Right cardiac atrium (tissue), 5 donors: ENCODE results near the gene POLR2J3. TPM values are rescaled to one million over a fixed set of nuclear protein-coding genes. Genes with fewer than 3 reads are reported as not detected.
"Not testable (repeated sequence)": the region's sequence is repeated elsewhere in the genome, so short reads cannot be mapped to it uniquely, and the experiment has no call there.

ENCODE experiments used
- ATAC-seq, 2 donors: fragments of 200-7000 bp; cut with Tn5 transposase; one replicate each; pipeline versions ENCODE4 v1.8.0 to v1.9.1; 2020; ENCODE audit warnings: moderate library complexity in 2 of 2, mild to moderate bottlenecking in 1 of 2
- DNase-seq, 3 donors: peaks; one replicate each; pipeline ENCODE4 v3.0.0-alpha.2; 2020
- H3K27ac ChIP-seq: one replicate; pipeline ENCODE4 v1.5.1; 2013; ENCODE audit warnings: mild to moderate bottlenecking, low read length, control low read depth, moderate library complexity
- H3K27me3 ChIP-seq: one replicate; pipeline ENCODE4 v1.6.1; 2013; ENCODE audit not compliant: control insufficient read depth, insufficient read depth
- H3K4me1 ChIP-seq: one replicate; pipeline ENCODE4 v1.6.1; 2013; ENCODE audit warnings: low read length; ENCODE audit not compliant: control insufficient read depth, insufficient read depth
- H3K4me3 ChIP-seq: one replicate; pipeline ENCODE4 v1.5.1; 2013; ENCODE audit warnings: low read length, control low read depth
- H3K9me3 ChIP-seq: one replicate; pipeline ENCODE4 v1.6.1; 2013; ENCODE audit warnings: low read length; ENCODE audit not compliant: control insufficient read depth
- WGBS: extraction: QIAGEN DNeasy Blood & Tissue Kit; methylation state at CpG from one replicate; pipeline ENCODE4 v1.1.7; 2013; 5-methylcytosine and 5-hydroxymethylcytosine counted together
- intact Hi-C, 4 donors: fragments of 100-400 bp; cut with DNase I; formaldehyde crosslinking; loops; one replicate each; pipeline versions ENCODE4 v1.11.0 to v1.14.0; 2022 to 2023
- polyA plus RNA-seq: library from polyadenylated mRNA; stranded (reverse); fragments of 200-250 nt; gene quantifications from one replicate; pipeline ENCODE4 v1.2.3, GENCODE V29; 2013
- total RNA-seq, 4 donors: library from RNA; stranded (reverse); fragmentation: NEBNext Ultra II Directional; extraction: Animal tissue kit (Norgen Biotek cat#: 25700); gene quantifications; one replicate each; pipeline ENCODE4 v1.2.1, GENCODE V29; 2021
- donor health status: healthy with polysubstance abuse.
- donor health status: DM: no; HTN: yes; CAD: no.
- donor health status: DM: no; HTN: no; CAD: no.
- donor health status: DM: no; HTN: yes; CAD: no; lungs with severe emphysema.
- donor health status: DM: yes; HTN: yes; CAD: no.

Gene POLR2J3
- total and polyA plus RNA-seq, 5 donors, result 10.2 to 54.8 (median 12.5) TPM

GRCh38 chr7:102542771-102543170, 29.6 kb downstream of the POLR2J3 start:
- intact Hi-C loops, H3K4me3 ChIP-seq, H3K27me3 ChIP-seq, H3K9me3 ChIP-seq, H3K4me1 ChIP-seq, ATAC-seq, H3K27ac ChIP-seq: not testable (repeated sequence)
- WGBS, result 94% methylated on average over 7 of the region's 11 CpGs
- peak in 2 of 3 donors; percentile 40 to 51 for DNase-seq

GRCh38 chr7:102542083-102542482, 30.3 kb downstream of the POLR2J3 start:
- WGBS, result 99% methylated on average over 4 of the region's 8 CpGs
- H3K27ac ChIP-seq, H3K27me3 ChIP-seq, H3K9me3 ChIP-seq, intact Hi-C loops, DNase-seq, H3K4me3 ChIP-seq, H3K4me1 ChIP-seq: not testable (repeated sequence)
- peak in 1 of 2 donors; percentile 2 for ATAC-seq

GRCh38 chr7:102540604-102541003, 31.8 kb downstream of the POLR2J3 start:
- intact Hi-C loops, ATAC-seq, H3K27me3 ChIP-seq, H3K4me3 ChIP-seq, H3K9me3 ChIP-seq, H3K27ac ChIP-seq, H3K4me1 ChIP-seq: not testable (repeated sequence)
- DNase-seq, result peak in 2 of 3 donors; percentile 14 to 16
- WGBS, result 93% methylated on average over 4 of the region's 6 CpGs

- 52% methylated on average over 4 of the region's 8 CpGs for WGBS
- DNase-seq, result peak in 1 of 3 donors; percentile 4
- intact Hi-C loops, result not testable (repeated sequence)
Observed at GRCh38 chr7:102535062-102535615, 37.2 kb downstream of the POLR2J3 start.

GRCh38 chr7:102532127-102532526, 40.3 kb downstream of the POLR2J3 start:
- H3K9me3 ChIP-seq, DNase-seq, H3K4me3 ChIP-seq, H3K4me1 ChIP-seq, intact Hi-C loops, H3K27me3 ChIP-seq, H3K27ac ChIP-seq: not testable (repeated sequence)
- WGBS, result 91% methylated on average over 2 of the region's 2 CpGs
- peak in 1 of 2 donors; percentile 18 for ATAC-seq

More at GRCh38 chr7:102535062-102535615, 37.2 kb downstream of the POLR2J3 start:
- not testable (repeated sequence) for H3K27me3 ChIP-seq, H3K27ac ChIP-seq, H3K9me3 ChIP-seq, ATAC-seq, H3K4me1 ChIP-seq, H3K4me3 ChIP-seq

GRCh38 chr7:102531583-102531982, 40.8 kb downstream of the POLR2J3 start:
- H3K4me1 ChIP-seq, H3K27me3 ChIP-seq, H3K27ac ChIP-seq, H3K9me3 ChIP-seq, H3K4me3 ChIP-seq, intact Hi-C loops: not testable (repeated sequence)
- WGBS, result no CpG with 5 or more reads among the region's 7 CpGs
- peak; percentile 41 to 70 (median 65) for DNase-seq
- peak in 1 of 2 donors; percentile 7 for ATAC-seq

- H3K27ac ChIP-seq, intact Hi-C loops: not testable (repeated sequence)
Observed at GRCh38 chr7:102527822-102528793, 44.3 kb downstream of the POLR2J3 start.

GRCh38 chr7:102527182-102527581, 45.2 kb downstream of the POLR2J3 start:
- H3K27me3 ChIP-seq, H3K27ac ChIP-seq, H3K9me3 ChIP-seq, H3K4me1 ChIP-seq, intact Hi-C loops, H3K4me3 ChIP-seq: not testable (repeated sequence)
- WGBS, result 80% methylated on average over 1 of the region's 8 CpGs
- DNase-seq (peak in 2 of 3 donors; percentile 16), ATAC-seq (peak; percentile 7 to 19)

More at GRCh38 chr7:102527822-102528793, 44.3 kb downstream of the POLR2J3 start:
- ATAC-seq, result peak; percentile 10 to 35
- DNase-seq, result peak in 1 of 3 donors; percentile 6
- H3K4me3 ChIP-seq, H3K9me3 ChIP-seq, H3K27me3 ChIP-seq, H3K4me1 ChIP-seq: not testable (repeated sequence)
- 100% methylated on average over 4 of the region's 13 CpGs for WGBS

- intact Hi-C loops, H3K27ac ChIP-seq, H3K9me3 ChIP-seq, H3K4me3 ChIP-seq, H3K27me3 ChIP-seq, H3K4me1 ChIP-seq: not testable (repeated sequence)
- ATAC-seq (peak in 1 of 2 donors; percentile 7), DNase-seq (peak in 2 of 3 donors; percentile 28 to 44)
- 71% methylated on average over 1 of the region's 2 CpGs for WGBS
Observed at GRCh38 chr7:102524803-102525202, 47.6 kb downstream of the POLR2J3 start.

- H3K4me3 ChIP-seq, H3K27ac ChIP-seq, H3K9me3 ChIP-seq, H3K4me1 ChIP-seq, DNase-seq, ATAC-seq, H3K27me3 ChIP-seq, intact Hi-C loops: not testable (repeated sequence)
- no CpG with 5 or more reads among the region's 5 CpGs for WGBS
Observed at GRCh38 chr7:102520797-102521196, 51.6 kb downstream of the POLR2J3 start.

- DNase-seq, result peak in 2 of 3 donors; percentile 60 to 79
Observed at GRCh38 chr7:102517550-102518147, 54.7 kb downstream of the POLR2J3 start, which contains the start of gene RASA4B. TSS of gene RASA4B (minus strand) at chr7:102517777. CDS start at chr7:102517710, 67 bp downstream.

More at GRCh38 chr7:102517550-102518147, 54.7 kb downstream of the POLR2J3 start, which contains the start of gene RASA4B:
- H3K4me1 ChIP-seq, H3K27ac ChIP-seq, intact Hi-C loops, H3K9me3 ChIP-seq, H3K27me3 ChIP-seq: not testable (repeated sequence)
- WGBS, result 0% methylated on average over 23 of the region's 61 CpGs
- peak; percentile 96 to 97 for ATAC-seq
- peak within 1 kb of the TSS; percentile 44 for H3K4me3 ChIP-seq
